Mucosa of descending colon (tissue), 3 donors: ENCODE results near the gene UBE3A. TPM values are rescaled to one million over a fixed set of nuclear protein-coding genes. Genes with fewer than 3 reads are reported as not detected.

Experiments used
- ATAC-seq: fragments of 200-7000 bp; cut with Tn5 transposase; one replicate; pipeline ENCODE4 v1.9.1; 2020; ENCODE audit warnings: mild to moderate bottlenecking, moderate library complexity
- DNase-seq, 3 donors: peaks; one replicate each; pipeline ENCODE4 v3.0.0-alpha.2; 2020
- H3K36me3 ChIP-seq: fragments of 200-600 bp; one replicate; pipeline ENCODE4 v1.8.0; 2021; ENCODE audit warnings: low read depth, mild to moderate bottlenecking
- H3K4me1 ChIP-seq: fragments of 200-600 bp; one replicate; pipeline ENCODE4 v1.8.0; 2021; ENCODE audit warnings: low read depth, mild to moderate bottlenecking
- H3K4me3 ChIP-seq: fragments of 200-600 bp; one replicate; pipeline ENCODE4 v1.8.0; 2021; ENCODE audit warnings: mild to moderate bottlenecking
- H3K9me3 ChIP-seq: fragments of 200-600 bp; one replicate; pipeline ENCODE4 v1.8.0; 2021; ENCODE audit warnings: mild to moderate bottlenecking
- CTCF ChIP-seq: fragments of 200-600 bp; IDR thresholded peaks from one replicate; pipeline ENCODE4 v1.8.0; 2022; ENCODE audit warnings: antibody characterized with exemption, mild to moderate bottlenecking
- intact Hi-C, 2 donors: fragments of 100-400 bp; cut with DNase I in 1 of 2; cut with micrococcal nuclease in 1 of 2; formaldehyde crosslinking; loops; one replicate each; pipeline versions ENCODE4 v1.11.0 to v1.11.1; 2022; cut with DNase I, micrococcal nuclease
- total RNA-seq, 3 donors: library from RNA; stranded (reverse); fragmentation: NEBNext Ultra II Directional in 2 of 3; extraction: Animal tissue kit (Norgen Biotek cat#: 25700) in 2 of 3; gene quantifications; one replicate each; pipeline versions ENCODE4 v1.2.1 to v1.2.4, GENCODE V29; 2021 to 2023
- donor health status: DM: no; HTN: no; CAD: no; lungs with moderate emphysema.
- donor health status: DM: no; HTN: no; CAD: no.
- donor health status: DM: no; HTN: yes; CAD: no.

Gene UBE3A
- total RNA-seq, 3 donors from 2014 or later: 85.4 to 151 (median 100) TPM

GRCh38 chr15:25381579-25381978 is 57.2 kb downstream of the UBE3A start:
- no peak for TF ChIP-seq CTCF
- Histone ChIP-seq H3K36me3 (no peaks in the 10 kb centered on the region), H3K4me1 (no peaks in the 10 kb centered on the region), H3K4me3 (no peak overlapping the region), H3K9me3 (peaks cover 4% of the 10 kb centered on the region)
- DNase-seq (no peak), ATAC-seq (no peak)
- intact Hi-C loops: loop anchor here in 1 of 2 donors (2.0 kb wide), 1 partner anchor 75 kb away; no protein-coding TSS in a partner anchor

GRCh38 chr15:25378501-25378901 is 60.3 kb downstream of the UBE3A start:
- intact Hi-C loops: no loop called here
- no peak for TF ChIP-seq CTCF
- Histone ChIP-seq H3K9me3 (no peaks in the 10 kb centered on the region), H3K4me3 (no peak overlapping the region), H3K36me3 (no peaks in the 10 kb centered on the region), H3K4me1 (no peaks in the 10 kb centered on the region)
- DNase-seq (no peak), ATAC-seq (no peak)

- no peaks in the 10 kb centered on the region for H3K36me3 ChIP-seq
- ATAC-seq (no peak), DNase-seq (no peak)
- no peaks in the 10 kb centered on the region for H3K9me3 ChIP-seq
- H3K4me1 ChIP-seq: no peaks in the 10 kb centered on the region
- intact Hi-C loops: no loop called here
- no peak for TF ChIP-seq CTCF
- H3K4me3 ChIP-seq: no peak overlapping the region
Measured at GRCh38 chr15:25375557-25375956, 63.3 kb downstream of the UBE3A start.

- no peak for TF ChIP-seq CTCF
- H3K36me3 ChIP-seq: no peaks in the 10 kb centered on the region
Measured at GRCh38 chr15:25374143-25374542, 64.7 kb downstream of the UBE3A start.

GRCh38 chr15:25372298-25372697 is 66.5 kb downstream of the UBE3A start:
- no peak for DNase-seq
- H3K4me3 ChIP-seq: no peak overlapping the region
- no peak for ATAC-seq
- no peak for TF ChIP-seq CTCF
- H3K9me3 ChIP-seq: no peaks in the 10 kb centered on the region
- intact Hi-C loops: no loop called here
- H3K36me3 ChIP-seq: no peaks in the 10 kb centered on the region
- no peaks in the 10 kb centered on the region for H3K4me1 ChIP-seq

More at GRCh38 chr15:25374143-25374542, 64.7 kb downstream of the UBE3A start:
- no peak for DNase-seq
- Histone ChIP-seq H3K4me1 (no peaks in the 10 kb centered on the region), H3K9me3 (no peaks in the 10 kb centered on the region), H3K4me3 (no peak overlapping the region)
- intact Hi-C loops: no loop called here
- no peak for ATAC-seq

GRCh38 chr15:25368850-25369249 is 70.0 kb downstream of the UBE3A start:
- Histone ChIP-seq H3K4me3 (no peak overlapping the region), H3K36me3 (no peaks in the 10 kb centered on the region), H3K9me3 (no peaks in the 10 kb centered on the region), H3K4me1 (no peaks in the 10 kb centered on the region)
- intact Hi-C loops: no loop called here
- TF ChIP-seq CTCF: no peak
- no peak for DNase-seq
- ATAC-seq: no peak
